Astrocyte (in vitro differentiated cells and primary cell): ENCODE data around the gene PARD3B.

Experiments
- EZH2 ChIP-seq: IDR thresholded peaks from 2 replicates; pipeline ENCODE4 v1.6.1; 2012; ENCODE audit warnings: mild to moderate bottlenecking, low read length, inconsistent platforms; ENCODE audit not compliant: insufficient read depth
- TF ChIP-seq, protein P1 (sequence below): IDR thresholded peaks from 2 replicates; pipeline ENCODE4 v1.5.1; 2011; ENCODE audit warnings: low read depth, mild to moderate bottlenecking, inconsistent platforms, low read length, moderate library complexity; ENCODE audit not compliant: insufficient read depth

DNA sequence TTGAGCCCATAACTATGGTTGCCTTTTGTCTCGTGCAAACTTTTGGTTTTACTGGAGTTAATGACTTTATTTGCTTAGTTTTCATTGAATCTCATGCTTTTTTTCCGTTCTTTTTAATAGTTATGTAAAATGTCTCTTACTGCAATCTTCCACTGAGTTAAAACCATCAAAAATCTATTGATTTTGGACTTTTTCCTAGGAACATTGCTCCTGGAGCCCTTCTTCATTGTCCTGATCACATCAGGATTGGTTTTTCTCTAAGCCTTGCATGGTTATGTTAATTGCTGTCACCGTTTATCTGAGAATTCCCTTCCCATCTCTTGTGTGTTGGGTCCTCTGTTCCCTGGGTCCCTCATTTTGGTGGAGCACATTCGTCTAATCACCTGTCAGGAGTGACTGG is 125.5 kb downstream of the PARD3B start:
- TF ChIP-seq, protein P1, sequence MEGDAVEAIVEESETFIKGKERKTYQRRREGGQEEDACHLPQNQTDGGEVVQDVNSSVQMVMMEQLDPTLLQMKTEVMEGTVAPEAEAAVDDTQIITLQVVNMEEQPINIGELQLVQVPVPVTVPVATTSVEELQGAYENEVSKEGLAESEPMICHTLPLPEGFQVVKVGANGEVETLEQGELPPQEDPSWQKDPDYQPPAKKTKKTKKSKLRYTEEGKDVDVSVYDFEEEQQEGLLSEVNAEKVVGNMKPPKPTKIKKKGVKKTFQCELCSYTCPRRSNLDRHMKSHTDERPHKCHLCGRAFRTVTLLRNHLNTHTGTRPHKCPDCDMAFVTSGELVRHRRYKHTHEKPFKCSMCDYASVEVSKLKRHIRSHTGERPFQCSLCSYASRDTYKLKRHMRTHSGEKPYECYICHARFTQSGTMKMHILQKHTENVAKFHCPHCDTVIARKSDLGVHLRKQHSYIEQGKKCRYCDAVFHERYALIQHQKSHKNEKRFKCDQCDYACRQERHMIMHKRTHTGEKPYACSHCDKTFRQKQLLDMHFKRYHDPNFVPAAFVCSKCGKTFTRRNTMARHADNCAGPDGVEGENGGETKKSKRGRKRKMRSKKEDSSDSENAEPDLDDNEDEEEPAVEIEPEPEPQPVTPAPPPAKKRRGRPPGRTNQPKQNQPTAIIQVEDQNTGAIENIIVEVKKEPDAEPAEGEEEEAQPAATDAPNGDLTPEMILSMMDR, result no peak
- no peak for TF ChIP-seq EZH2
